HL-60 (cell line): Measurements from ENCODE around the gene AOC3.
"Not testable (repeated sequence)": the region's sequence is repeated elsewhere in the genome, so short reads cannot be mapped to it uniquely, and the experiment has no call there.

Source experiments
- DNase-seq, 2 experiments: peaks; one replicate each; pipeline ENCODE4 v3.0.0-alpha.2; 2010 to 2020; ENCODE audit warnings: low read depth in 1 of 2, low spot score in 1 of 2
- H3K27ac ChIP-seq: fragments of 250-450 bp; sonication (Bioruptor Pico); replicated peaks from 2 replicates; pipeline ENCODE4 v1.5.1; 2020; ENCODE audit warnings: mild to moderate bottlenecking, moderate library complexity
- H3K27me3 ChIP-seq: fragments of 250-450 bp; sonication (Bioruptor Pico); 2 replicates; pipeline ENCODE4 v1.5.1; 2021; ENCODE audit warnings: mild to moderate bottlenecking, moderate library complexity; ENCODE audit not compliant: insufficient read depth, poor library complexity, severe bottlenecking
- H3K4me3 ChIP-seq: replicated peaks from 2 replicates; pipeline ENCODE4 v1.5.1; 2011; ENCODE audit warnings: mild to moderate bottlenecking, control low read depth, low read length; ENCODE audit not compliant: insufficient read depth
- CTCF ChIP-seq: IDR thresholded peaks from one replicate; pipeline ENCODE4 v1.5.1; 2011; ENCODE audit warnings: low read length, control low read depth, inconsistent platforms; ENCODE audit not compliant: insufficient read depth
- GABPA ChIP-seq: IDR thresholded peaks from 2 replicates; pipeline ENCODE4 v1.6.1; 2012; ENCODE audit warnings: low read depth
- POLR2AphosphoS5 ChIP-seq: IDR thresholded peaks from 2 replicates; pipeline ENCODE4 v1.6.1; 2012; ENCODE audit warnings: low read depth
- REST ChIP-seq: IDR thresholded peaks from 2 replicates; pipeline ENCODE4 v1.6.1; 2012; ENCODE audit warnings: low read depth; ENCODE audit not compliant: insufficient replicate concordance
- SPI1 ChIP-seq: IDR thresholded peaks from 2 replicates; pipeline ENCODE4 v1.6.1; 2012; ENCODE audit warnings: low read depth, mild to moderate bottlenecking, borderline replicate concordance

Gene AOC3

DNA sequence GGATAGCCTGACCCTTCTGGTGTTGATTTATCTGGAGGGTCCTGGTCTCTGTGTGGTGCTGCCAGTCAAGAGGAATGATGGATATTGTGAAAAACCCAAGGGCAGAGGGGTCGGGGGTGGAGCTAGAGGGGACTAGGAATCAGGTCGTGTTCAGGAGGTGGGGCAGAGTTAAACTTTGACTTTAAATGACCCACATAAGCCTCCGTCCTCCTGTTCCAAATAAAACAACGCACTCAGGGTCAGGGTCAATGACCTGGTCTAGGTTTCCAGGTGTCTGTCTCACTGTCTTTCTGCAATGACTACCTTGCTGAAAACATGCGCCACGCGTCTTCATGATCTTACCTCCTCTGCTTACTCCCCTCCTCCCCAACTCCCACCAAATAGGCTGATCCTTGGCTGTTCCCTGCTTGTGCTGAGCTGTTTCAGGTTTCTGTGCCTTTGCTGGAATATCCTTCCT lies 14.7 kb downstream of the AOC3 start:
- no peak for TF ChIP-seq GABPA
- no peak for TF ChIP-seq REST
- TF ChIP-seq CTCF = no peak
- no peak for TF ChIP-seq POLR2AphosphoS5
- no peak for TF ChIP-seq SPI1
- no peak for DNase-seq
- Histone ChIP-seq H3K27me3 (no peaks in the 10 kb centered on the region), H3K27ac (no peak overlapping the region), H3K4me3 (no peak overlapping the region)

- no peaks in the 10 kb centered on the region for H3K27me3 ChIP-seq
- TF ChIP-seq GABPA (no peak), CTCF (no peak), SPI1 (no peak), REST (no peak), POLR2AphosphoS5 (no peak)
- no peak overlapping the region for H3K4me3 ChIP-seq
- no peak overlapping the region for H3K27ac ChIP-seq
- DNase-seq = no peak
Observed at GRCh38 chr17:42866216-42866615, 15.2 kb downstream of the AOC3 start.

GRCh38 chr17:42866631-42867575 lies 15.9 kb downstream of the AOC3 start:
- DNase-seq = no peak
- H3K27me3 ChIP-seq = no peaks in the 10 kb centered on the region
- H3K27ac ChIP-seq = no peak overlapping the region
- no peak for TF ChIP-seq CTCF
- no peak for TF ChIP-seq REST
- TF ChIP-seq POLR2AphosphoS5 = no peak
- no peak for TF ChIP-seq SPI1
- no peak for TF ChIP-seq GABPA
- H3K4me3 ChIP-seq = no peak overlapping the region

GRCh38 chr17:42867694-42868261 lies 16.8 kb downstream of the AOC3 start:
- not testable (repeated sequence) for DNase-seq, H3K27ac ChIP-seq, H3K27me3 ChIP-seq, H3K4me3 ChIP-seq
